Brain pericyte (primary cell): ENCODE results near the gene RNF111.
"Not testable (repeated sequence)": the region's sequence is repeated elsewhere in the genome, so short reads cannot be mapped to it uniquely, and the experiment has no call there.

ENCODE experiments used
- DNase-seq: peaks from one replicate; pipeline ENCODE4 v3.0.0-alpha.2; 2012; ENCODE audit warnings: low read depth, low spot score

RNF111 gene

GRCh38 chr15:59133929-59134427 lies 146.5 kb downstream of the RNF111 start:
- no peak for DNase-seq

GRCh38 chr15:59137566-59137965 lies 150.1 kb downstream of the RNF111 start:
- no peak for DNase-seq

DNA sequence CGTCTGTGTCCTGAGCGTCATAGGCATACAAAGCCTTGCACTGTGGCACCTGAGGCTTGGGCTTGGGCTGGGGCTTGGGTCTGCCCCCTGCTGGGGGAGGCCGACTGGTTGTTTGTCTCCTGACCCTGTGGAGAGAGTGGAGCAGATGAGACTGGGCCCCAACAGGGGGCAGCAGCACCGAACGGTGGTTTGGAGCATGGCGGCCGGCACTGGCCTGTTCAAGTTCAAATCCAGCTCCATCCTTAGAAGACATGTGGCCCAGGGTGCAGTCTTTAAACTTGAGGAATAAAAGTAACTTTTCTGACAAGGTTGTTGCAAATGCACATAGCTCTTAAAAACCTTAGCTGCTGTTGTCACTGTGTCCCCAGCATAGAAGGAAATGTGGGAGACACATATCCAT lies 150.8 kb downstream of the RNF111 start:
- no peak for DNase-seq

GRCh38 chr15:59140422-59141226 lies 153.2 kb downstream of the RNF111 start:
- DNase-seq = no peak

- no peak for DNase-seq
Observed at GRCh38 chr15:59143281-59143680, 155.8 kb downstream of the RNF111 start.

GRCh38 chr15:59144594-59144993 lies 157.1 kb downstream of the RNF111 start:
- DNase-seq = not testable (repeated sequence)
